ENCODE results near the gene SRC.

The SRC gene

DNA sequence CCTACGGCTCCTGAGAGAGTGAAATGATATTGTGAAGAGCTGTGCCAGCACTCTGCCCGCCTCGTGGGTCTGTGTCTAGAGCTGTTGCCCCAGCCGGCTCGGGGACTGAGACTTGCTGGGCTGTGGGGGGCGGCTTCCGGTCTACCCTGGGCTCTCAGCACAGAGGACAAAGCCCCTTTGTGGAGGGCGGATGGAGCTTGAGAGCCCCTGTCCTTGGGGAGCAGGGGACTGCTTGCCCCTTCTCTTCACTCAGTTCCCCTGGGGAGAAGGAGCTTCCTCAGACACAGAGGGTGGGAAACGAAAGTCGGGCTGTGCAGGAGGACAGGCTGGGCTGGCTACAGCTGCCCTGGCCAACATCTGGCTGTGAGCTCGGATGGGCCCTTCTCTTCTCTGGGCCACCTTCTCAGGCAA, 11.0 kb downstream of the SRC start:
- no peaks in the 10 kb centered on the region for H3K9me3 ChIP-seq (ENCODE audit: insufficient read depth, low read depth, low read length)
- H3K4me1 ChIP-seq (ENCODE audit: insufficient read depth, low read length): 0 out of 2 replicates have a peak, but pooled peaks cover 3% of the 10 kb centered on the region
- H3K36me3 ChIP-seq (ENCODE audit: insufficient read depth, low read depth, low read length): peaks cover 11% of the 10 kb centered on the region; the same call in 1 of the 2 replicates
- no peak overlapping the region for H3K4me3 ChIP-seq (ENCODE audit: low read length)
- H3K27ac ChIP-seq (ENCODE audit: low read length): no peak overlapping the region
- no peaks in the 10 kb centered on the region for H3K27me3 ChIP-seq (ENCODE audit: insufficient read depth, low read length)
- no peak overlapping the region for H3K9ac ChIP-seq (ENCODE audit: low read depth, low read length)

DNA sequence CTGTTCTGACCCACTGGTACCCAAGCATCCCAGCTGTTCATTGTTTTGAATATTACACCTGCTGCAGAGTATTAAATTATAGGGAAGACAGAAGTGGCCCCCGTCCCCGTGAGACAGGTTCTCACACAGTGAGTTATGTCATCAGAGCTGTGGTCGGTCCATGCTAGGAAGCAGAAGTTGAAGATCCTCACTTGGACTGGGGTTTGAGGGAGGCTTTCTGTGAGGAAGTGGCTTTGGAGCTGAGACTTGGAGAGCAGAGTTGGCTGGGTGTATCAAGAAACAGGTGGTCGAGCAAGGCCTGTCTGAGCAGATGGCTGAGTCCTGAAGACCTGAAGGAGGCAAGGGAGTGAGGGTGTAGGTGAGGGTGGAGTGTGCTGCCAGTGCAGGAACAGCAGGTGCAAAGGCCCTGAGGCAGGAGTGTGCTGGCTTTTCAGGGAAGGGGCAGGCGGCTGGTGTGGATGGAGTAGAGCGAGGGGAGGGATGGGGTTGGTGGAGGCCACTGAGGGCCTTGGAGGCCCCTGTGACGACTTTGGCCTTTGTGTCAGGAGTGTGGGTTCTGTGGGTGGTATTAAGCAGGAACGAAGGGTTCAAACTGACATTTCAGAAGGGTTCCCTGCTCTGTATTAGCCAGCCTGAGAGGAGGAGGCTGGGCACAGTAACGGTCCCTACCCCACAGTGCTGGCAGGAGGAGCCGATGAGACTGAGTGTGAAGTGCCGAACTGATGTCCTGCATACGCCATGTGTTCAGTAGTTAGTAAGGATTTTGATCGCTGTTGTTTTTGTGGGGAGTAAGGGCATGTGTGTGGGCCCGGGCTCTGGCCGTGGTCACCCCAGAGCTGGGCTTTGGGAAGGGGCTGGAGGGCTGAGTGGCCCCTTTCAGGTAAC, 11.8 kb downstream of the SRC start:
- Histone ChIP-seq H3K4me1 (ENCODE audit: insufficient read depth, low read length) (0 out of 2 replicates have a peak, but pooled peaks cover 3% of the 10 kb centered on the region), H3K4me3 (ENCODE audit: low read length) (no peak overlapping the region), H3K36me3 (ENCODE audit: insufficient read depth, low read depth, low read length) (peaks cover 11% of the 10 kb centered on the region; the same call in 1 of the 2 replicates), H3K27ac (ENCODE audit: low read length) (no peak overlapping the region), H3K9ac (ENCODE audit: low read depth, low read length) (no peak overlapping the region), H3K9me3 (ENCODE audit: insufficient read depth, low read depth, low read length) (no peaks in the 10 kb centered on the region), H3K27me3 (ENCODE audit: insufficient read depth, low read length) (no peaks in the 10 kb centered on the region)

- H3K4me1 ChIP-seq (ENCODE audit: insufficient read depth, low read length): 0 out of 2 replicates have a peak, but pooled peaks cover 3% of the 10 kb centered on the region
- H3K4me3 ChIP-seq (ENCODE audit: low read length): no peak overlapping the region
- H3K9me3 ChIP-seq (ENCODE audit: insufficient read depth, low read depth, low read length): no peaks in the 10 kb centered on the region
- H3K27ac ChIP-seq (ENCODE audit: low read length): no peak overlapping the region
- H3K36me3 ChIP-seq (ENCODE audit: insufficient read depth, low read depth, low read length): peaks cover 8% of the 10 kb centered on the region; the same call in 1 of the 2 replicates
- no peaks in the 10 kb centered on the region for H3K27me3 ChIP-seq (ENCODE audit: insufficient read depth, low read length)
- H3K9ac ChIP-seq (ENCODE audit: low read depth, low read length): no peak overlapping the region
Measured at GRCh38 chr20:37358366-37359150, 12.6 kb downstream of the SRC start.

GRCh38 chr20:37359331-37359730, 13.4 kb downstream of the SRC start:
- Histone ChIP-seq H3K4me3 (ENCODE audit: low read length) (no peak overlapping the region), H3K9ac (ENCODE audit: low read depth, low read length) (no peak overlapping the region), H3K36me3 (ENCODE audit: insufficient read depth, low read depth, low read length) (0 out of 2 replicates have a peak, but pooled peaks cover under 1% of the 10 kb centered on the region), H3K27me3 (ENCODE audit: insufficient read depth, low read length) (no peaks in the 10 kb centered on the region), H3K27ac (ENCODE audit: low read length) (no peak overlapping the region), H3K4me1 (ENCODE audit: insufficient read depth, low read length) (0 out of 2 replicates have a peak, but pooled peaks cover 3% of the 10 kb centered on the region), H3K9me3 (ENCODE audit: insufficient read depth, low read depth, low read length) (no peaks in the 10 kb centered on the region)

DNA sequence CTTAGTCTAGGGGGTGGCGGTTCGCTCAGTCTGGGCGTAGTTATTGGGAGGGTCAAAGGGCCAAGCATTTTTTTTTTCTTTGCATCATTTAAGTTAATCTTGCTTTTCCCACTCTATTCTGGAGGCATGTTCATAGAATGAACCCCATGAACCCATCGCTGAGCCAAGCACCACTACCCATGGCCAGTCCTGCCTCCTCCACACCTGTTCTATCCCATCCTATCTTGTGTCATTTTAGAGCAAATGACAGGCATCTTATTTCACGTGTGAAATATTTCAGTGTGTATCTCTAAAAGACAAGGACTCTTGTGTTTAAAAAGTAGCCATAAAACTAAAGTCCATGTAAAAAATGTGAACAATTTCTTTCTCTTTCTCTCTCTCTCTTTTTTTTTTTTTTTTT, 13.9 kb downstream of the SRC start:
- H3K27ac ChIP-seq (ENCODE audit: low read length): no peak overlapping the region
- H3K4me3 ChIP-seq (ENCODE audit: low read length): no peak overlapping the region
- 0 out of 2 replicates have a peak, but pooled peaks cover 3% of the 10 kb centered on the region for H3K4me1 ChIP-seq (ENCODE audit: insufficient read depth, low read length)
- no peak overlapping the region for H3K9ac ChIP-seq (ENCODE audit: low read depth, low read length)
- 0 out of 2 replicates have a peak, but pooled peaks cover under 1% of the 10 kb centered on the region for H3K36me3 ChIP-seq (ENCODE audit: insufficient read depth, low read depth, low read length)
- H3K27me3 ChIP-seq (ENCODE audit: insufficient read depth, low read length): no peaks in the 10 kb centered on the region
- H3K9me3 ChIP-seq (ENCODE audit: insufficient read depth, low read depth, low read length): no peaks in the 10 kb centered on the region

GRCh38 chr20:37360391-37361115, 14.6 kb downstream of the SRC start:
- H3K36me3 ChIP-seq (ENCODE audit: insufficient read depth, low read depth, low read length): peaks cover 8% of the 10 kb centered on the region
- H3K9me3 ChIP-seq (ENCODE audit: insufficient read depth, low read depth, low read length): no peaks in the 10 kb centered on the region
- no peak overlapping the region for H3K27ac ChIP-seq (ENCODE audit: low read length)
- H3K27me3 ChIP-seq (ENCODE audit: insufficient read depth, low read length): no peaks in the 10 kb centered on the region
- no peak overlapping the region for H3K9ac ChIP-seq (ENCODE audit: low read depth, low read length)
- 0 out of 2 replicates have a peak, but pooled peaks cover 3% of the 10 kb centered on the region for H3K4me1 ChIP-seq (ENCODE audit: insufficient read depth, low read length)
- no peak overlapping the region for H3K4me3 ChIP-seq (ENCODE audit: low read length)

DNA sequence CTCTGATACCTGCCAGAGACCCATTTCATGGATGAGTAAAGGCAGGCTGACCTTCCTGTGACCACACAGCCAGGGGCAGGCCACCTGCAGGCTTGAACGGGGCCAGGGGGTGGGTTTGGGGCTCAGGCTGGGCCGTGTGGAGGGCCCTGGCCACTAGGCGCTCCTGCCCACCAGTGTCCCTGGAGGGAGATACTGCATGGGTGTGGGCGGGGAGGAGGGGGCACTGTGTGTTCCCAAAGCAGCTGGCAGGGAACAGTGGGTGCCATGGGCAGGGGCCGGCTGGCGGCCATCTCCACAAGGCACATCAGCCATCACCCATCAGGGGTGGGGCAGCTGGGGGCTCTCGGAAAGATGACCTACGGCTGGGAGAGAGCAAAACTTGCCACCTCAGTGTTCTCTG, 15.4 kb downstream of the SRC start:
- Histone ChIP-seq H3K4me1 (ENCODE audit: insufficient read depth, low read length) (0 out of 2 replicates have a peak, but pooled peaks cover 3% of the 10 kb centered on the region), H3K27me3 (ENCODE audit: insufficient read depth, low read length) (no peaks in the 10 kb centered on the region), H3K4me3 (ENCODE audit: low read length) (no peak overlapping the region), H3K27ac (ENCODE audit: low read length) (no peak overlapping the region), H3K9me3 (ENCODE audit: insufficient read depth, low read depth, low read length) (no peaks in the 10 kb centered on the region), H3K9ac (ENCODE audit: low read depth, low read length) (no peak overlapping the region), H3K36me3 (ENCODE audit: insufficient read depth, low read depth, low read length) (peaks cover 16% of the 10 kb centered on the region)

DNA sequence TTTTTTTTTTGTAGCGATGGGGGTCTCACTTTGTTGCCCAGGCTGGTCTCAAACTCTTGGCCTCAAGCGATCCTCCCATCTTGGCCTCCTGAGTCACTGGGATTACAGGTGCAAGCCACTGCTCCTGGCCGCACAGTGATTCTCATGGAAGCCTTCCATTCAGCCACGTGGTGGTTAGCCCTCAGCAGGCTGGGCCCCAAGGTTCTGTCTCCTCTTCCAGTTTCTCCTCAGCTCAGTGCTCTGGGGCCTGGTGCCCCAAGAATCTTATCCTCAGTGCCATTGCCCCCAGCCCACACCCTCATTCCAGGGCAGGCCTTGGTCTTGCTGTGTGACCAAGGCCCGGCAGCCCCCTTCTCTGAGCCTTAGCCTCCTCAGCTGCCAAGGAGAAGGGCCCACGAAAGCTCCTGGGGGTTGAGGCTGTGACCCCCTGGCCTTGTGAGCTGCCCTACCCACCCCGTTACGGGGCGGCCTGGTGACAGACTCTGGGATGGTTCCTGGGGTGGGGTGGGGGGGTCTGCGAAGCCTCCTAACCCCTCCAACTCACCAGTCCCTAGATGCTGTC, 16.4 kb downstream of the SRC start:
- Histone ChIP-seq H3K9ac (ENCODE audit: low read depth, low read length) (no peak overlapping the region), H3K36me3 (ENCODE audit: insufficient read depth, low read depth, low read length) (peaks cover 24% of the 10 kb centered on the region), H3K4me1 (ENCODE audit: insufficient read depth, low read length) (0 out of 2 replicates have a peak, but pooled peaks cover 3% of the 10 kb centered on the region), H3K4me3 (ENCODE audit: low read length) (no peak overlapping the region), H3K27me3 (ENCODE audit: insufficient read depth, low read length) (no peaks in the 10 kb centered on the region), H3K9me3 (ENCODE audit: insufficient read depth, low read depth, low read length) (no peaks in the 10 kb centered on the region), H3K27ac (ENCODE audit: low read length) (no peak overlapping the region)

- no peak overlapping the region for H3K9ac ChIP-seq (ENCODE audit: low read depth, low read length)
- H3K27ac ChIP-seq (ENCODE audit: low read length): no peak overlapping the region
- 0 out of 2 replicates have a peak, but pooled peaks cover 3% of the 10 kb centered on the region for H3K4me1 ChIP-seq (ENCODE audit: insufficient read depth, low read length)
- H3K9me3 ChIP-seq (ENCODE audit: insufficient read depth, low read depth, low read length): no peaks in the 10 kb centered on the region
- no peak overlapping the region for H3K4me3 ChIP-seq (ENCODE audit: low read length)
- H3K36me3 ChIP-seq (ENCODE audit: insufficient read depth, low read depth, low read length): peaks cover 29% of the 10 kb centered on the region
- no peaks in the 10 kb centered on the region for H3K27me3 ChIP-seq (ENCODE audit: insufficient read depth, low read length)
Measured at GRCh38 chr20:37362821-37363220, 16.9 kb downstream of the SRC start.

GRCh38 chr20:37363221-37364012, 17.5 kb downstream of the SRC start:
- Histone ChIP-seq H3K36me3 (ENCODE audit: insufficient read depth, low read depth, low read length) (peaks cover 33% of the 10 kb centered on the region), H3K4me3 (ENCODE audit: low read length) (no peak overlapping the region), H3K9me3 (ENCODE audit: insufficient read depth, low read depth, low read length) (no peaks in the 10 kb centered on the region), H3K27ac (ENCODE audit: low read length) (no peak overlapping the region), H3K9ac (ENCODE audit: low read depth, low read length) (no peak overlapping the region), H3K27me3 (ENCODE audit: insufficient read depth, low read length) (no peaks in the 10 kb centered on the region), H3K4me1 (ENCODE audit: insufficient read depth, low read length) (0 out of 2 replicates have a peak, but pooled peaks cover 3% of the 10 kb centered on the region)
